MM.1S (cell line): Measurements from ENCODE around the gene RBM18.

Source experiments
- CTCF ChIP-seq: fragments of 300-600 bp; sonication (generic); IDR thresholded peaks from 2 replicates; pipeline ENCODE4 v1.5.1; 2016; ENCODE audit warnings: antibody characterized with exemption, low read length, mixed read lengths
- EZH2 ChIP-seq: fragments of 300-600 bp; sonication (generic); optimal IDR thresholded peaks from 2 replicates; pipeline ENCODE3; 2017; ENCODE audit warnings: low read depth, mild to moderate bottlenecking, antibody characterized with exemption, low read length, mixed read lengths

- TF ChIP-seq CTCF = no peak
- TF ChIP-seq EZH2 = no peak
Observed at GRCh38 chr9:122220673-122221182, 43.9 kb downstream of the RBM18 start.
